H9 (cell line): ENCODE data around the gene TCF25. TPM values are rescaled to one million over a fixed set of nuclear protein-coding genes. Genes with fewer than 3 reads are reported as not detected.

Experiments used
- DNase-seq: peaks from one replicate; pipeline ENCODE4 v3.0.0-alpha.2; 2017
- H2AFZ ChIP-seq: one replicate; pipeline ENCODE4 v1.6.1; 2013; ENCODE audit warnings: mild to moderate bottlenecking, low read length, control low read depth, moderate library complexity
- H2AK5ac ChIP-seq: 2 replicates; pipeline ENCODE4 v1.6.1; 2013; ENCODE audit warnings: low read length, control low read depth, mixed read lengths; ENCODE audit not compliant: insufficient read length
- H2BK120ac ChIP-seq: one replicate; pipeline ENCODE4 v1.6.1; 2013; ENCODE audit warnings: low read depth, mild to moderate bottlenecking, low read length, control low read depth, inconsistent platforms; ENCODE audit not compliant: poor library complexity, severe bottlenecking
- H2BK12ac ChIP-seq: 2 replicates; pipeline ENCODE4 v1.6.1; 2013; ENCODE audit warnings: low read length, control low read depth, mixed read lengths, low read depth; ENCODE audit not compliant: insufficient read length
- H2BK15ac ChIP-seq: 2 replicates; pipeline ENCODE4 v1.6.1; 2013; ENCODE audit warnings: low read depth, low read length, control low read depth
- H2BK20ac ChIP-seq: one replicate; pipeline ENCODE4 v1.6.1; 2013; ENCODE audit warnings: low read depth, mild to moderate bottlenecking, low read length, control low read depth, inconsistent platforms; ENCODE audit not compliant: poor library complexity, severe bottlenecking
- H2BK5ac ChIP-seq: 2 replicates; pipeline ENCODE4 v1.6.1; 2013; ENCODE audit warnings: low read length, control low read depth, mixed read lengths; ENCODE audit not compliant: insufficient read length
- H3K14ac ChIP-seq: 2 replicates; pipeline ENCODE4 v1.6.1; 2013; ENCODE audit warnings: low read length, control low read depth; ENCODE audit not compliant: insufficient read depth
- H3K18ac ChIP-seq: 2 replicates; pipeline ENCODE4 v1.6.1; 2013; ENCODE audit warnings: low read depth, mild to moderate bottlenecking, mixed read lengths, low read length, control low read depth; ENCODE audit not compliant: insufficient read length
- H3K23ac ChIP-seq: 2 replicates; pipeline ENCODE4 v1.6.1; 2013; ENCODE audit warnings: low read length, control low read depth, mixed read lengths, low read depth; ENCODE audit not compliant: insufficient read length
- H3K23me2 ChIP-seq: 2 replicates; pipeline ENCODE4 v1.6.1; 2013; ENCODE audit warnings: low read depth, mild to moderate bottlenecking, mixed read lengths, low read length, control low read depth; ENCODE audit not compliant: insufficient read length, poor library complexity, severe bottlenecking
- H3K27ac ChIP-seq: 2 replicates; pipeline ENCODE4 v1.5.1; 2013; ENCODE audit warnings: low read length, control low read depth, mixed read lengths, low read depth; ENCODE audit not compliant: insufficient read length
- H3K27me3 ChIP-seq: 2 replicates; pipeline ENCODE4 v1.6.1; 2013; ENCODE audit warnings: low read length, control low read depth, inconsistent platforms; ENCODE audit not compliant: insufficient read depth
- H3K4ac ChIP-seq: 2 replicates; pipeline ENCODE4 v1.6.1; 2013; ENCODE audit warnings: low read depth, mild to moderate bottlenecking, control low read depth, inconsistent platforms, low read length, moderate library complexity
- H3K4me1 ChIP-seq: 2 replicates; pipeline ENCODE4 v1.6.1; 2013; ENCODE audit warnings: low read length, control low read depth, inconsistent platforms; ENCODE audit not compliant: insufficient read depth
- H3K4me2 ChIP-seq: 2 replicates; pipeline ENCODE4 v1.6.1; 2013; ENCODE audit warnings: low read length, control low read depth, mixed read lengths; ENCODE audit not compliant: insufficient read length, insufficient read depth
- H3K56ac ChIP-seq: 2 replicates; pipeline ENCODE4 v1.6.1; 2013; ENCODE audit warnings: low read depth, mild to moderate bottlenecking, mixed read lengths, low read length, control low read depth; ENCODE audit not compliant: insufficient read length
- H3K79me1 ChIP-seq: 2 replicates; pipeline ENCODE4 v1.6.1; 2013; ENCODE audit warnings: low read depth, mild to moderate bottlenecking, moderate library complexity, low read length, control low read depth, inconsistent platforms; ENCODE audit not compliant: insufficient read depth, poor library complexity, severe bottlenecking
- H3K79me2 ChIP-seq: 2 replicates; pipeline ENCODE4 v1.6.1; 2013; ENCODE audit warnings: low read length, control low read depth, inconsistent platforms; ENCODE audit not compliant: insufficient read depth
- H3K9ac ChIP-seq: 2 replicates; pipeline ENCODE4 v1.6.1; 2013; ENCODE audit warnings: low read length, control low read depth, mixed read lengths; ENCODE audit not compliant: insufficient read length; ENCODE audit errors: extremely low read depth
- H3K9me3 ChIP-seq: one replicate; pipeline ENCODE4 v1.6.1; 2013; ENCODE audit warnings: low read depth, low read length, inconsistent platforms; ENCODE audit not compliant: control insufficient read depth
- H3T11ph ChIP-seq: one replicate; pipeline ENCODE4 v1.6.1; 2013; ENCODE audit warnings: mild to moderate bottlenecking, low read length, control low read depth, inconsistent platforms
- H4K20me1 ChIP-seq: one replicate; pipeline ENCODE4 v1.6.1; 2013; ENCODE audit not compliant: control insufficient read depth, insufficient read length, insufficient read depth
- H4K5ac ChIP-seq: 2 replicates; pipeline ENCODE4 v1.6.1; 2013; ENCODE audit warnings: low read depth, mild to moderate bottlenecking, mixed read lengths, low read length, control low read depth; ENCODE audit not compliant: insufficient read length
- H4K8ac ChIP-seq: replicated peaks from 2 replicates; pipeline ENCODE4 v1.6.1; 2013; ENCODE audit warnings: low read length, control low read depth, mixed read lengths, low read depth; ENCODE audit not compliant: insufficient read length
- H4K91ac ChIP-seq: 2 replicates; pipeline ENCODE4 v1.6.1; 2013; ENCODE audit warnings: low read depth, mild to moderate bottlenecking, moderate library complexity, mixed read lengths, low read length, control low read depth; ENCODE audit not compliant: insufficient read length
- H3K27ac Mint-ChIP-seq, 3 experiments: 2 replicates in 2 of 3; 3 replicates in 1 of 3; pipeline ENCODE4 v1.8.0; 2020 to 2021; ENCODE audit warnings: mixed read lengths in 3 of 3, mild to moderate bottlenecking in 1 of 3, moderate library complexity in 1 of 3
- H3K27me3 Mint-ChIP-seq: 2 replicates; pipeline ENCODE4 v1.8.0; 2021; ENCODE audit warnings: low read depth, mild to moderate bottlenecking, moderate library complexity, mixed read lengths
- H3K36me3 Mint-ChIP-seq, 3 experiments: 2 replicates in 2 of 3; 3 replicates in 1 of 3; pipeline ENCODE4 v1.8.0; 2020 to 2021; ENCODE audit warnings: low read depth in 3 of 3, mixed read lengths in 3 of 3; ENCODE audit not compliant: insufficient read depth in 1 of 3
- H3K4me1 Mint-ChIP-seq, 2 experiments: 2 replicates each; pipeline ENCODE4 v1.8.0; 2020; ENCODE audit warnings: mixed read lengths in 2 of 2
- H3K4me3 Mint-ChIP-seq, 2 experiments: 2 replicates in 1 of 2; 3 replicates in 1 of 2; pipeline ENCODE4 v1.8.0; 2020 to 2021; ENCODE audit warnings: mild to moderate bottlenecking in 2 of 2, mixed read lengths in 2 of 2, moderate library complexity in 1 of 2
- H3K9me3 Mint-ChIP-seq, 2 experiments: 2 replicates in 1 of 2; 3 replicates in 1 of 2; pipeline ENCODE4 v1.8.0; 2020; ENCODE audit warnings: mild to moderate bottlenecking in 2 of 2, mixed read lengths in 2 of 2, moderate library complexity in 1 of 2
- CTCF ChIP-seq: fragments of 200-600 bp; sonication (generic); conservative IDR thresholded peaks from 3 replicates; pipeline ENCODE4 v1.8.0; 2021; ENCODE audit warnings: antibody characterized with exemption, mild to moderate bottlenecking
- WGBS: extraction: QIAGEN DNeasy Blood & Tissue Kit; methylation state at CpG from one replicate; pipeline ENCODE4 v1.1.7; 2013; ENCODE audit warnings: missing lambda C conversion rate, low lambda C conversion rate, mixed read lengths; ENCODE audit not compliant: insufficient read length; ENCODE audit errors: extremely low coverage; 5-methylcytosine and 5-hydroxymethylcytosine counted together
- total RNA-seq: library from RNA; stranded (reverse); gene quantifications from 2 replicates; pipeline ENCODE4 v1.2.1, GENCODE V29; 2021

Gene TCF25
- total RNA-seq, 1 experiment from 2014 or later, result 109 TPM

GRCh38 chr16:89867918-89868317 is 5.5 kb upstream of the TCF25 start:
- Histone ChIP-seq H4K5ac (no peak overlapping the region), H2BK20ac (no peak overlapping the region), H2AK5ac (no peak overlapping the region), H3K4me1 (no peaks in the 10 kb centered on the region), H3K27ac (no peak overlapping the region), H3K4me2 (no peak overlapping the region), H3K23me2 (no peaks in the 10 kb centered on the region), H3T11ph (no peak overlapping the region), H3K9ac (no peak overlapping the region), H3K79me2 (no peaks in the 10 kb centered on the region), H4K8ac (no peak overlapping the region), H4K20me1 (no peaks in the 10 kb centered on the region), H2AFZ (no peak overlapping the region), H3K18ac (no peak overlapping the region), H3K4ac (no peak overlapping the region), H2BK15ac (no peak overlapping the region), H2BK5ac (no peak overlapping the region), H3K56ac (no peak overlapping the region), H3K9me3 (peaks cover 5% of the 10 kb centered on the region), H2BK120ac (no peak overlapping the region), H4K91ac (no peak overlapping the region), H3K79me1 (no peaks in the 10 kb centered on the region), H3K14ac (no peak overlapping the region), H3K27me3 (no peaks in the 10 kb centered on the region), H2BK12ac (no peak overlapping the region), H3K23ac (no peak overlapping the region)
- no peak for DNase-seq
- no peak overlapping the region; a peak in 1 of 7 replicates for H3K27ac Mint-ChIP-seq
- no peak overlapping the region for H3K4me3 Mint-ChIP-seq
- peaks cover 0 to 2% of the 10 kb centered on the region in 2 experiments; a peak in 3 of 4 replicates for H3K4me1 Mint-ChIP-seq
- no peaks in the 10 kb centered on the region for H3K27me3 Mint-ChIP-seq
- no CpG with 5 or more reads among the region's 5 CpGs for WGBS
- no peak for TF ChIP-seq CTCF
- H3K9me3 Mint-ChIP-seq, result peaks cover 8% of the 10 kb centered on the region in 2 experiments; a peak in 4 of 5 replicates
- H3K36me3 Mint-ChIP-seq, result peaks cover 14 to 21% (median 17%) of the 10 kb centered on the region in 3 experiments
